K562 (cell line): ENCODE measurements around the gene PAN2. TPM values are rescaled to one million over a fixed set of nuclear protein-coding genes. Genes with fewer than 3 reads are reported as not detected.

Source experiments
- CREM ChIP-seq: IDR thresholded peaks from 2 replicates; pipeline ENCODE4 v1.6.1; 2014; ENCODE audit warnings: antibody characterized with exemption, low read depth
- FOXA3 ChIP-seq, 2 experiments: fragments of 450-650 bp in 1 of 2; sonication (generic) in 1 of 2; formaldehyde crosslinking; IDR thresholded peaks in 1 of 2; conservative IDR thresholded peaks in 1 of 2; 2 replicates each; pipeline versions ENCODE4 v1.4.0 to v1.8.0; 2020 to 2022; ENCODE audit warnings: mild to moderate bottlenecking in 2 of 2, missing genetic modification reagents in 1 of 2
- GATAD2B ChIP-seq: fragments of 450-650 bp; IDR thresholded peaks from 2 replicates; pipeline ENCODE4 v1.6.1; 2017; ENCODE audit warnings: mild to moderate bottlenecking, borderline replicate concordance
- GTF2E2 ChIP-seq: fragments of 200-800 bp; sonication (Bioruptor generic); IDR thresholded peaks from 2 replicates; pipeline ENCODE4 v1.6.1; 2016; ENCODE audit warnings: missing genetic modification characterization, missing compliant biosample characterization
- HDAC2 ChIP-seq: fragments of 450-650 bp; IDR thresholded peaks from 2 replicates; pipeline ENCODE4 v1.6.1; 2016; ENCODE audit warnings: mild to moderate bottlenecking
- MGA ChIP-seq: fragments of 450-650 bp; IDR thresholded peaks from 2 replicates; pipeline ENCODE4 v1.6.1; 2016; ENCODE audit warnings: mild to moderate bottlenecking, moderate library complexity
- NFATC3 ChIP-seq: fragments of 450-650 bp; IDR thresholded peaks from 2 replicates; pipeline ENCODE4 v1.6.1; 2017; ENCODE audit warnings: mild to moderate bottlenecking
- NFYB ChIP-seq: IDR thresholded peaks from 2 replicates; pipeline ENCODE4 v1.6.1; 2011; ENCODE audit warnings: mild to moderate bottlenecking, moderate library complexity; ENCODE audit not compliant: insufficient read length; ENCODE audit errors: extremely low read depth
- NR2C2 ChIP-seq, 2 experiments: fragments of 200-800 bp in 1 of 2; sonication (Bioruptor generic) in 1 of 2; sonication (generic) in 1 of 2; formaldehyde crosslinking in 1 of 2; IDR thresholded peaks; 2 replicates each; pipeline versions ENCODE4 v1.6.1 to v1.8.0; 2016 to 2022; ENCODE audit warnings: mild to moderate bottlenecking in 1 of 2, missing compliant biosample characterization in 1 of 2, missing genetic modification characterization in 1 of 2, missing genetic modification reagents in 1 of 2
- PHF8 ChIP-seq: fragments of 200-600 bp; sonication (generic); IDR thresholded peaks from 2 replicates; pipeline ENCODE4 v1.6.1; 2012; ENCODE audit warnings: mixed run types, mild to moderate bottlenecking, inconsistent platforms, low read length, moderate library complexity, borderline replicate concordance
- TBL1XR1 ChIP-seq, 2 experiments: IDR thresholded peaks; 2 replicates each; pipeline ENCODE4 v1.6.1; 2012; ENCODE audit warnings: improper control_type of control experiment in 2 of 2, low read length in 2 of 2, mild to moderate bottlenecking in 1 of 2
- TBP ChIP-seq: optimal IDR thresholded peaks from 2 replicates; pipeline ENCODE3; 2011; ENCODE audit warnings: low read depth, low read length, improper control_type of control experiment
- ZBTB7A ChIP-seq: IDR thresholded peaks from 2 replicates; pipeline ENCODE4 v1.6.1; 2011; ENCODE audit warnings: low read depth, mild to moderate bottlenecking, low read length, moderate library complexity, borderline replicate concordance; ENCODE audit not compliant: control insufficient read depth
- ZNF384 ChIP-seq: IDR thresholded peaks from 2 replicates; pipeline ENCODE4 v1.6.1; 2012; ENCODE audit warnings: low read depth, low read length, improper control_type of control experiment
- polyA plus RNA-seq, 8 experiments: library from polyadenylated mRNA; depleted of rRNA in 4 of 8; stranded (reverse) in 5 of 8; unstranded in 3 of 8; fragments of >200 nt; fragmentation: Nextera tagmentation in 2 of 8; fragmentation: Illumina TruSeq in 1 of 8; extraction: Ambion mirVana in 2 of 8; extraction: Trizol in 1 of 8; gene quantifications; 2 replicates each; pipeline versions ENCODE4 v1.2.1 to v1.2.3, GENCODE V29; 2011 to 2014; ENCODE audit warnings: inconsistent platforms in 1 of 8, missing spikeins in 1 of 8
- total RNA-seq, 7 experiments: library from RNA; depleted of rRNA in 6 of 7; stranded (reverse); fragments of >200 nt in 6 of 7; fragmentation: Illumina TruSeq in 2 of 7; extraction: Trizol in 2 of 7; gene quantifications; 2 replicates each; pipeline versions ENCODE4 v1.2.1 to v1.2.3, GENCODE V29; 2011 to 2021; ENCODE audit warnings: low replicate concordance in 1 of 7

The PAN2 gene
- total and polyA plus RNA-seq, 9 of the 15 experiments (the other 6 are each of a cell fraction or from before 2014, with no cell fraction given), result 15.0 to 66.1 (median 25.9) TPM

GRCh38 chr12:56299853-56300643 lies 33.8 kb downstream of the PAN2 start, which contains the start of gene CS (continued):
- TF ChIP-seq ZNF384 (0 out of 2 replicates have a peak, but pooled peaks have one; percentile 16), MGA (peak; percentile 71), PHF8 (peak; percentile 81; the same call in 1 of the 2 replicates), NFYB (peak; percentile 75), FOXA3 (CRISPR knock-in tag; conservative IDR thresholded peaks at IDR 0.05 in 1 of 2, IDR thresholded peaks at IDR 0.05 in 1 of 2) (peak in 1 of 2 experiments; percentile 81; a peak in 2 of 4 replicates), TBP (peak; percentile 78), TBL1XR1 (IDR thresholded peaks at IDR 0.05; ENCODE audit: low read length in 2 of 2) (no peak; a peak in 1 of 4 replicates), CREM (peak; percentile 54; the same call in 1 of the 2 replicates), NFATC3 (no peak), HDAC2 (peak; percentile 49; the same call in 1 of the 2 replicates), GATAD2B (no peak), GTF2E2 (tag) (peak; percentile 93), NR2C2 (CRISPR knock-in tag; IDR thresholded peaks at IDR 0.05) (0 out of 2 replicates have a peak, but pooled peaks have one; percentile 32), NR2C2 (tag; IDR thresholded peaks at IDR 0.05) (0 out of 2 replicates have a peak, but pooled peaks have one; percentile 98), ZBTB7A (peak; percentile 91)
